ENCODE measurements around the gene ANKRD61. TPM values are rescaled to one million over a fixed set of nuclear protein-coding genes. Genes with fewer than 3 reads are reported as not detected.
"Not testable (repeated sequence)": the region's sequence is repeated elsewhere in the genome, so short reads cannot be mapped to it uniquely, and the experiment has no call there.

The ANKRD61 gene
- 0.35 TPM for polyA plus RNA-seq (2013, experiment 1 of 2)
- 0.29 TPM for polyA plus RNA-seq (2013, experiment 2 of 2)

DNA sequence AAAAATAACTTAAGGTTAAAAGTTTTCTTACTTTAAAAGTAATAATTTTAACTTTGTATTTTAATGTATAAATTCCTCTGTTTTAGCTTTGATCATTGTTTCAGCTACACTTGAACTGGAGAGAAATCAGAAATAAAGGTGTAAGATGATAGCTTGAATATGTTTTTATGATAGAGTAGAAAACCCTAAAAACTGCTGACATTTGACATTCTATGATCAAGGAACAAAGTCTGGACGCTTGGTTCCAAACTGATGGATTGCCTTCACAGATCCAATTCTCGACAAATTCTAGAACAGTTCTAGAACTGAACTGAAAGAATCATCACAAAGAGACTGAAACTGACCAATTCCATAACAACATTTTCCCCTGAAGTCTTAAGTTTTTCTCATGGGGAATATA, at the start of gene ANKRD61:
Gene ANKRD61, plus strand, starts transcription at position 389 of the 400 bp plus-strand sequence. Its CDS starts 0 bp downstream, at position 389.
- Histone ChIP-seq H3K79me1 (ENCODE audit: low read depth, low read length) (peaks cover 2% of the 10 kb centered on the region), H2BK120ac (ENCODE audit: low read depth, low read length) (no peak within 1 kb of the TSS), H2AK5ac (ENCODE audit: low read depth, low read length) (no peak within 1 kb of the TSS), H3K4me1 (ENCODE audit: control insufficient read depth in 2 of 2, insufficient read depth in 1 of 2, low read depth in 1 of 2, low read length in 2 of 2) (no peaks in the 10 kb centered on the region), H3K4me3 (ENCODE audit: low read length in 2 of 2) (no peak within 1 kb of the TSS), H3K9ac (ENCODE audit: low read depth, low read length, poor library complexity) (no peak within 1 kb of the TSS), H2AFZ (ENCODE audit: low read length) (no peak within 1 kb of the TSS), H3K4me2 (ENCODE audit: insufficient read depth, low read length, poor library complexity, severe bottlenecking) (no peak within 1 kb of the TSS), H3K14ac (ENCODE audit: low read length) (no peak within 1 kb of the TSS), H2BK15ac (ENCODE audit: low read length) (no peak within 1 kb of the TSS), H3K18ac (ENCODE audit: low read length) (no peak within 1 kb of the TSS), H3K23ac (ENCODE audit: low read depth, low read length, poor library complexity) (no peak within 1 kb of the TSS), H3K27ac (replicated peaks; ENCODE audit: low read length) (no peak within 1 kb of the TSS), H3K9me3 (replicated peaks in 1 of 2; ENCODE audit: control insufficient read depth in 2 of 2, insufficient read depth in 1 of 2, low read depth in 1 of 2, low read length in 2 of 2) (no peaks in the 10 kb centered on the region), H3K4ac (ENCODE audit: low read length) (no peak within 1 kb of the TSS), H4K8ac (ENCODE audit: low read depth, low read length) (no peak within 1 kb of the TSS), H3K36me3 (replicated peaks in 1 of 2; ENCODE audit: control insufficient read depth in 2 of 2, insufficient read depth in 2 of 2, low read length in 2 of 2) (peaks cover 37 to 98% of the 10 kb centered on the region in 2 donors), H2BK12ac (ENCODE audit: low read length) (no peak within 1 kb of the TSS), H2BK5ac (ENCODE audit: low read length) (no peak within 1 kb of the TSS), H4K91ac (ENCODE audit: low read depth, low read length, poor library complexity) (no peak within 1 kb of the TSS), H3K27me3 (ENCODE audit: control insufficient read depth in 3 of 3, insufficient read depth in 3 of 3, low read depth in 1 of 3, low read length in 3 of 3) (no peaks in the 10 kb centered on the region)
- WGBS, 2 donors (ENCODE audit: extremely low coverage in 2 of 2, insufficient read length in 2 of 2, insufficient replicate concordance in 1 of 2): no CpG with 5 or more reads among the region's 2 CpGs
- no peak for DNase-seq (ENCODE audit: low spot score)

DNA sequence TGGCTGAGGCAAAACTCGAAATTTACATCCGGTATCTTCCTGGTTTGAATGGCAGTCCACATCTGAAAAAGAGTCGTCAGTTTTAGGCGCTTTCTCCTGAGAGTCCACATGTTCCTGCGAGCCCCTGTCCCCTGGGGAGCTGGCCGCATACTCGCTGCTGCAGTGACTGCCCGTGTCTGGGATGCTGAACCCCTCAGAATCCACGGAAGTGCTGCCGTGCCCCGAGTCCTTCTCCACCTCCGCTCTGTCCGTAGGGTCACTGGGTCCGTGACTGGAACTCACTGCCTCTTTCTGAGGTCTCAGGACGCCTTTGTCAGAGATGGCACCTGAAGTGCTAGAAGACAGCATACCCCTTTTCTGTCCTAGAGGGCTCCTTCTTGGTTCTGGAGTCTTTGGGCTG, 44.1 kb upstream of the ANKRD61 start:
- H3K36me3 ChIP-seq (replicated peaks in 1 of 2; ENCODE audit: control insufficient read depth in 2 of 2, insufficient read depth in 2 of 2, low read length in 2 of 2): peaks cover 0 to 59% of the 10 kb centered on the region in 2 donors
- H3K9me3 ChIP-seq (replicated peaks in 1 of 2; ENCODE audit: control insufficient read depth in 2 of 2, insufficient read depth in 1 of 2, low read depth in 1 of 2, low read length in 2 of 2); H3K23ac ChIP-seq (ENCODE audit: low read depth, low read length, poor library complexity); DNase-seq (ENCODE audit: low spot score); H2BK12ac ChIP-seq (ENCODE audit: low read length); H4K8ac ChIP-seq (ENCODE audit: low read depth, low read length); H3K27me3 ChIP-seq (ENCODE audit: control insufficient read depth in 3 of 3, insufficient read depth in 3 of 3, low read depth in 1 of 3, low read length in 3 of 3); H4K91ac ChIP-seq (ENCODE audit: low read depth, low read length, poor library complexity); H2AFZ ChIP-seq (ENCODE audit: low read length); H2AK5ac ChIP-seq (ENCODE audit: low read depth, low read length); H2BK5ac ChIP-seq (ENCODE audit: low read length); H3K27ac ChIP-seq (replicated peaks; ENCODE audit: low read length); H3K4me1 ChIP-seq (ENCODE audit: control insufficient read depth in 2 of 2, insufficient read depth in 1 of 2, low read depth in 1 of 2, low read length in 2 of 2); H3K4me2 ChIP-seq (ENCODE audit: insufficient read depth, low read length, poor library complexity, severe bottlenecking); H3K9ac ChIP-seq (ENCODE audit: low read depth, low read length, poor library complexity); H3K14ac ChIP-seq (ENCODE audit: low read length); H2BK15ac ChIP-seq (ENCODE audit: low read length); H3K4me3 ChIP-seq (ENCODE audit: low read length in 2 of 2); H3K18ac ChIP-seq (ENCODE audit: low read length); H2BK120ac ChIP-seq (ENCODE audit: low read depth, low read length); H3K79me1 ChIP-seq (ENCODE audit: low read depth, low read length); H3K4ac ChIP-seq (ENCODE audit: low read length): not testable (repeated sequence)
- no CpG with 5 or more reads among the region's 15 CpGs for WGBS, 2 donors (ENCODE audit: extremely low coverage in 2 of 2, insufficient read length in 2 of 2, insufficient replicate concordance in 1 of 2)

DNA sequence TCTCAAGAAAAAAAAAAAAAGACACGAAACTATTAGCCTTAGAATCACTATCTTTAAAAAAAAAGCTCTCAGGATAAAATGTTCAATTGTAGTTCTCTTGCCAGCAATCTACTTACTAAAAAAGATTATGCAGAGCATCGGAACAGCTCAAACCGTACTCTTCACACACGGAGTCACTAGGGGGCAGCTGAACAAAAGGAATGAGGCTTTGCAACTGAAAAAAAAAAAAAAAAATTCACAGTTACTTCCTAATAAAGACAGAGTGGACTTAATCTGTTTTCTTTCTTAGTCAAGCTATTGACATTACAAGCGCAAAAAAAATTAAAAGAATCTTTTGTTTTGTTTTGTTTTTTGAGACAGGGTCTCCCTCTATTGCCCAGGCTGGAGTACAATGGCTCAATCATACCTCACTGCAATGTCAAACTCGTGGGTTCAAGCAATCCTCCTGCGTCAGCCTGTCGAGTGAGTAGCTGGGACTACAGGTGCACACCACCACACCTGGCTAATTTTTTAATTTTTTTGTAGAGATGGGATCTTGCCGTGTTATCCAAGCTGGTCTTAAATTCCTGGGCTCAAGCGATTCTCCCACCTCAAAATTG, 33.9 kb upstream of the ANKRD61 start:
- no peak overlapping the region for H2BK120ac ChIP-seq (ENCODE audit: low read depth, low read length)
- H2BK12ac ChIP-seq (ENCODE audit: low read length): no peak overlapping the region
- H3K4me2 ChIP-seq (ENCODE audit: insufficient read depth, low read length, poor library complexity, severe bottlenecking): no peak overlapping the region
- no peak overlapping the region for H4K91ac ChIP-seq (ENCODE audit: low read depth, low read length, poor library complexity)
- no peak overlapping the region for H2AK5ac ChIP-seq (ENCODE audit: low read depth, low read length)
- no peak overlapping the region for H2BK15ac ChIP-seq (ENCODE audit: low read length)
- no peaks in the 10 kb centered on the region for H3K9me3 ChIP-seq (replicated peaks in 1 of 2; ENCODE audit: control insufficient read depth in 2 of 2, insufficient read depth in 1 of 2, low read depth in 1 of 2, low read length in 2 of 2)
- no peak overlapping the region for H3K9ac ChIP-seq (ENCODE audit: low read depth, low read length, poor library complexity)
- H4K8ac ChIP-seq (ENCODE audit: low read depth, low read length): no peak overlapping the region
- no peak overlapping the region for H3K4me3 ChIP-seq (ENCODE audit: low read length in 2 of 2)
- no peaks in the 10 kb centered on the region for H3K27me3 ChIP-seq (ENCODE audit: control insufficient read depth in 3 of 3, insufficient read depth in 3 of 3, low read depth in 1 of 3, low read length in 3 of 3)
- H3K27ac ChIP-seq (replicated peaks; ENCODE audit: low read length): no peak overlapping the region
- H3K23ac ChIP-seq (ENCODE audit: low read depth, low read length, poor library complexity): no peak overlapping the region
- peaks cover 15 to 87% of the 10 kb centered on the region in 2 donors for H3K36me3 ChIP-seq (replicated peaks in 1 of 2; ENCODE audit: control insufficient read depth in 2 of 2, insufficient read depth in 2 of 2, low read length in 2 of 2)
- H2AFZ ChIP-seq (ENCODE audit: low read length): no peak overlapping the region
- no peak overlapping the region for H3K14ac ChIP-seq (ENCODE audit: low read length)
- H3K4me1 ChIP-seq (ENCODE audit: control insufficient read depth in 2 of 2, insufficient read depth in 1 of 2, low read depth in 1 of 2, low read length in 2 of 2): no peaks in the 10 kb centered on the region
- no peak overlapping the region for H3K18ac ChIP-seq (ENCODE audit: low read length)
- peak; percentile 21 for DNase-seq (ENCODE audit: low spot score)
- no peak overlapping the region for H3K4ac ChIP-seq (ENCODE audit: low read length)
- no peaks in the 10 kb centered on the region for H3K79me1 ChIP-seq (ENCODE audit: low read depth, low read length)
- H2BK5ac ChIP-seq (ENCODE audit: low read length): no peak overlapping the region
- no CpG with 5 or more reads among the region's 10 CpGs for WGBS, 2 donors (ENCODE audit: extremely low coverage in 2 of 2, insufficient read length in 2 of 2, insufficient replicate concordance in 1 of 2)

DNA sequence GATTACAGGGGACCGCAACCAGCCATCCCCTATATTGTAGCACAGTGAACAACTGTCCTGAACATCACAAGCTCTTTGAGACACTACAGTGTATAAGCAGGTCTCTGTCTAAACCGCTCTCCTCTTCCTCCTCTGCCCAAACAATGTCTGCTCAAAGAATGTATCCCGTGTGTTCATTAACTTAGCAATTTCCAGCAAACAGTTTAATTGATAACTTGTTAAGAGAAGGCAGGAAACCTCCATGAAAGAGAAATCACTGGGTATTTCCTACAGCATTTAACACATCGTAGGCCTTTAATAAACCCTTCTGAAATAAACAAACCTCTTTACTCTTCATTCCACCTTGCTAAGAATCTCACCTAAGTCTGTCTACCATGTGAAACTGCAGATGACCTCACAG, 23.8 kb upstream of the ANKRD61 start:
- Histone ChIP-seq H2AFZ (ENCODE audit: low read length) (no peak overlapping the region), H3K9ac (ENCODE audit: low read depth, low read length, poor library complexity) (no peak overlapping the region), H3K4me2 (ENCODE audit: insufficient read depth, low read length, poor library complexity, severe bottlenecking) (no peak overlapping the region), H2BK5ac (ENCODE audit: low read length) (no peak overlapping the region), H2BK15ac (ENCODE audit: low read length) (no peak overlapping the region), H2BK120ac (ENCODE audit: low read depth, low read length) (no peak overlapping the region), H4K8ac (ENCODE audit: low read depth, low read length) (no peak overlapping the region), H3K79me1 (ENCODE audit: low read depth, low read length) (no peaks in the 10 kb centered on the region), H2AK5ac (ENCODE audit: low read depth, low read length) (no peak overlapping the region), H3K4ac (ENCODE audit: low read length) (no peak overlapping the region), H3K27me3 (ENCODE audit: control insufficient read depth in 3 of 3, insufficient read depth in 3 of 3, low read depth in 1 of 3, low read length in 3 of 3) (no peaks in the 10 kb centered on the region), H3K27ac (replicated peaks; ENCODE audit: low read length) (no peak overlapping the region), H3K14ac (ENCODE audit: low read length) (no peak overlapping the region), H3K23ac (ENCODE audit: low read depth, low read length, poor library complexity) (no peak overlapping the region), H3K36me3 (replicated peaks in 1 of 2; ENCODE audit: control insufficient read depth in 2 of 2, insufficient read depth in 2 of 2, low read length in 2 of 2) (peaks cover 0 to 51% of the 10 kb centered on the region in 2 donors), H3K4me1 (ENCODE audit: control insufficient read depth in 2 of 2, insufficient read depth in 1 of 2, low read depth in 1 of 2, low read length in 2 of 2) (no peaks in the 10 kb centered on the region), H2BK12ac (ENCODE audit: low read length) (no peak overlapping the region), H3K4me3 (ENCODE audit: low read length in 2 of 2) (no peak overlapping the region), H4K91ac (ENCODE audit: low read depth, low read length, poor library complexity) (no peak overlapping the region), H3K18ac (ENCODE audit: low read length) (no peak overlapping the region), H3K9me3 (replicated peaks in 1 of 2; ENCODE audit: control insufficient read depth in 2 of 2, insufficient read depth in 1 of 2, low read depth in 1 of 2, low read length in 2 of 2) (no peaks in the 10 kb centered on the region)
- no peak for DNase-seq (ENCODE audit: low spot score)
- WGBS, 2 donors (ENCODE audit: extremely low coverage in 2 of 2, insufficient read length in 2 of 2, insufficient replicate concordance in 1 of 2): no CpG with 5 or more reads among the region's 4 CpGs

All from neuronal stem cell (in vitro differentiated cells).